ENCODE results near the gene CITED1.

CITED1 gene

DNA sequence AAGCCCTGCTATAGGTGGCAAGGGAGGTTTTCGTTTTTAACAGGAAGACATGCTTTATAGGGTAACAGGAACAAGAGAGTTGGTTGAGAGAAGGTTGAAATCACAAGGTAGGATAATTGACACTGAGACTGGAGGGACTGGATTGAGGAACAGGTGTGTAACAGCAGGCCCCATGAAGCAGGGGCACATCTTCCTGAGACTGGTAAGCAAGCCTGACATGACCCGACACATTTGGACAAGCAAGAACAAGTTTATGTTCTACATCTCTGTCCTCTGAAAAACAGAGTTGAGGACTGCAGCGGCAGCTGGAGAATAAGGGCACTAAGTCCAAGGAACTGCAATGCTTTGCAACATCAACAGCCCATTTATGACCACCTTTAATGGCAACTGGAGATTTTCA lies 33.9 kb downstream of the CITED1 start:
- TF ChIP-seq, protein P1, sequence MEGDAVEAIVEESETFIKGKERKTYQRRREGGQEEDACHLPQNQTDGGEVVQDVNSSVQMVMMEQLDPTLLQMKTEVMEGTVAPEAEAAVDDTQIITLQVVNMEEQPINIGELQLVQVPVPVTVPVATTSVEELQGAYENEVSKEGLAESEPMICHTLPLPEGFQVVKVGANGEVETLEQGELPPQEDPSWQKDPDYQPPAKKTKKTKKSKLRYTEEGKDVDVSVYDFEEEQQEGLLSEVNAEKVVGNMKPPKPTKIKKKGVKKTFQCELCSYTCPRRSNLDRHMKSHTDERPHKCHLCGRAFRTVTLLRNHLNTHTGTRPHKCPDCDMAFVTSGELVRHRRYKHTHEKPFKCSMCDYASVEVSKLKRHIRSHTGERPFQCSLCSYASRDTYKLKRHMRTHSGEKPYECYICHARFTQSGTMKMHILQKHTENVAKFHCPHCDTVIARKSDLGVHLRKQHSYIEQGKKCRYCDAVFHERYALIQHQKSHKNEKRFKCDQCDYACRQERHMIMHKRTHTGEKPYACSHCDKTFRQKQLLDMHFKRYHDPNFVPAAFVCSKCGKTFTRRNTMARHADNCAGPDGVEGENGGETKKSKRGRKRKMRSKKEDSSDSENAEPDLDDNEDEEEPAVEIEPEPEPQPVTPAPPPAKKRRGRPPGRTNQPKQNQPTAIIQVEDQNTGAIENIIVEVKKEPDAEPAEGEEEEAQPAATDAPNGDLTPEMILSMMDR (IDR thresholded peaks at IDR 0.05) = no peak

DNA sequence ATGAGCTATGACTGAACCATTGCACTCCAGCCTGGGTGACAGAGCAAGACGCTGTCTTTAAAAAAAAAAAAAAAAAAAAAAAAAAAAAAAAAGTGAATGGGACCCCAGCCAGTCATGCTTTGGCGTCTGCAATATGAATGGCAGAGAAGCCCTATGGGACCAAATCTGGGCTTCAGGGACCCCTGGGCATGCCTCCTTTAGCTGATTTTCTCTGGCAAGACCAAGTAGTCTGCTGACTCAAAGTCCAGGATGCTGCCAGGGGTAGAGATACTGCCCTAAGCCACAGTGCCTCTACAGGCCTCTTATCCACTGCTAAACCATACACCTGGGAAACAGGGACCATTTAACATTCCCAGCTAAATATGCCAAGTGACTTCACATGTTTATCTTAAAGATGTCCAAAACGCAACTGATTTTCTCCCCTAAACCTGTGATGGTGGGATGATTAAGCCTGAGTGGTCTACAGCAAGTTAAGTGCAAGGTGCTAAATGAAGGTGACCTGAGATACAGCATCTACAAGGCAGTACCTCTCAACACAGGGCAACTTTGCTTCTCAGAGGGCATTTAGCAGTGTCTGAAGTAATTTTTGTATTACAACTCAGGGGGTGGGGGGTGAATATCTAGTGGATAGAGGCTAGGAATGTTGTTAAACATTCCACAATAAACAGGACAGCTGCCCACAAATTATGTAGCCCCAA lies 34.5 kb downstream of the CITED1 start:
- TF ChIP-seq, protein P1 (IDR thresholded peaks at IDR 0.05) = no peak

DNA sequence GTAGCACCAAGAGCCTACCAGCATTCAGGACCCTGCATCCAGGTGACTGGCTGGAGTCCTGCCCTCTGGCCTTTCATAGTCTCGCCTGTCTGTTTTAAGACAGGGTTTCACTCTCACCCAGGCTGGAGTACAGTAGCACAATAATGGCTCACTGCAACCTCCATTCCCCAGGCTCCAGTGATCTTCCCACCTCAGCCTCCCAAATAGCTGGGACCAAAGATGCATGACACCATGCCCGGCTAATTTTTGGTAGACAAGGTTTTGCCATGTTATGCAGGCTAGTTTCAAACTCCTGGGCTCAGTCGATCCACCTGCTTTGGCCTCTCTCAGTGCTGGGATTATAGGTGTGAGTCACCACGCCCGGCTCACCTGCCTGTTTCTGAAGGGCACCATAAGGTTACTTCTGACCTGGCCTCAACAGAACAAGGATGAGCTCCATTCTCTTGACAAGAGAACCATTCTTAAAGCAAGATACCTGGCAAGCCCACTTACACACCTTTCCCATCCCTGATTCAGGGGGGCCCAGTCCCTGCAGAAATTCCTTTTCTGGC lies 35.3 kb downstream of the CITED1 start:
- TF ChIP-seq, protein P1 (IDR thresholded peaks at IDR 0.05) = no peak

DNA sequence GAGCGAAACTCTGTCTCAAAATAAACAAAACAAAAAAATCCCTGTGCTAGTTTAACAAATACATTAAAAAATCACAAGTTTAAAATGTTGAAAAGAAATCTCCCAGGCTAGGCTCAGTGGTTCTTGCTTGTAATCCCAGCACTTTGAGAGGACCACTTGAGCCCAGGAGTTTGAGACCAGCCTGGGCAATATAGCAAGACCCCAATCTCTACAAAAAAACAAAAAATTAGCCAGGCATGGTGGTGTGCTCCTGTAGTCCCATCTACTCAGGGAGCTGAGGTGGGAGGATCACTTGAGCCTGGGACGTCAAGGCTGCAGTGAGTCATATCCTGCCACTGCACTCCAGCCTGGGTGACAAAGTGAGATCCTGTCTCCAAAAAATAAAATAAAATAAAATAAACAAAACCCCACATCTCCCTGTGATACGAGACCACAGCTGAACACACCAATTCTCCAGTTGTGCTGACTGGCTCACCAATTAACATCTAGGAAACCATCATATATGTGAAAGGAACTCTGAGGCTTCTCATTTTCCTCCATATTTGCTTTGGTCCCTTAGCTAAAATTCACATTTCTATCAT lies 36.0 kb downstream of the CITED1 start:
- TF ChIP-seq, protein P1 (IDR thresholded peaks at IDR 0.05) = no peak

DNA sequence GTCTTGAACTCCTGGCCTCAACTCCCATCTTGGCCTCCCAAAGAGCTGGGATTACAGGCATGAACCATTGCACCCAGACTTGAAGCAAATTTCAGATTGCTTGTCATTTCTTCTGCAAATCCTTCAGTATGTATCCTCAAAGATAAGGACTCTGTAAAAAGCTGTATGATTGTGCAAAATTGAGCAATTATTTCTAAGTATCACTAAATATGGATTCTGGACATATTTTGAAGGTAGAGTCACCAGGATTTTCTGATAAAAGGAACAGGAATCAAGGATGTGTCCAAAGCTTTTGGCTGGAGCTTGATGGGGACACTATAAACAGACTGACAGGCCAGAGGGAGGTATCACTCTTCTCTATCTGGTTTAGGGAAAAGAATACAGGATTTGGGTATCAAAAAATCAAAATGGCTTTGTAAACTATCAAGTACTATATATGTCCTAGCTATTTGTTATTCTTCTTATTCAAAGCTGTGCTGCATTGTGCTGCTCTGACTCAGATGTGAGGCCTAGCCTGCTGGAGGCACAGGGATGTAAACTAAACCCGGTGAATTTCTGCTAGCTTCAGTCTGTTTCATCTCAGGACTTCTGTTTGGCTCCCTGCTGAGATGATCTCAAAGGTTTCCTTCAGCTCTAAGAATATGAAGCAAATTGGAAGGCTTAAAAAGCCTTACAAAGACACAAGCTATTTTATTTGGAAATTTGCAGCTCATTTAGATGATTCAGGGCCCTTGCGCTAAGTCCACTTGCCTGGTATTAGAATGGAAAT lies 36.9 kb downstream of the CITED1 start:
- TF ChIP-seq, protein P1 (IDR thresholded peaks at IDR 0.05) = no peak

DNA sequence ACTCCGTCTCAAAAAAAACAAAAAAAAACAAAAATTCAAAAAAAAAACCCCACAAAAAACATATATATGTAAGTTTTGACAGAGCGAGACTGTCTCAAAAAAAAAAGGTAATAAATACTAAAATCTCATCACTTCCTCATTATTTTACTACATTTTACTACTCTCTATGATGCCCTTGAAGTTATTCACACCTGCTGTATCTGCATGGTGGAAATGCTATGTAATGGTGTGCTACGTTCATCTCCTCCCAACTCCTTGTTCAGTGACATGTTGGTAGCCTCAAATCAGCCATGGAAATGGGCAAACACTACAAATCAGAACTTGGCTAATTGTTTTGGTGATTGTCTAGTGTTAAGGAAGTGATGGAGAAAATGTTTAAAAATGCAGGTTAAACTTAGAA lies 40.5 kb downstream of the CITED1 start:
- TF ChIP-seq, protein P1 (IDR thresholded peaks at IDR 0.05) = no peak

DNA sequence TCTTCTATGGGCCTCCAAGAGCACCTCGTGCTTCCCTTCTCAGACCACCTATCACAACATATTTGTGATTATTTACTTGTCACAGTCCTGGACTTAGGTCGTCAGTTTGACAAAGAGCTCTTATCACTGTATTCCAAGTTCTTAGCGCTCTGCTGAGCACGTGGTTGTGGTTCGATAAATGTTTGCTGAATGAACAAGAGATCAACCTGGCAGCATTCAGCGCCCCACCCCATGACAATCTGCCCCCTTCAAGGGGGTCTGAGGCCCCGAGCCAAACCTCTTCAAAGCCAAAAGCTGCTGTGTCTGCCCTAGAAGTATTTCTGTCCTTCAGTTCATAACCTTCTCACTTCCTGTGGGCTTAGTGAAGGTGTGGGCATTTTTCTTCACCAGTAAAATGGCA lies 43.6 kb downstream of the CITED1 start:
- TF ChIP-seq, protein P1 (IDR thresholded peaks at IDR 0.05) = no peak

All from LNCAP (cell line).